ENCODE data around the gene SCD.

Gene SCD

GRCh38 chr10:100340948-100341847 lies 5.8 kb upstream of the SCD start:
- DNase-seq = no peak

DNA sequence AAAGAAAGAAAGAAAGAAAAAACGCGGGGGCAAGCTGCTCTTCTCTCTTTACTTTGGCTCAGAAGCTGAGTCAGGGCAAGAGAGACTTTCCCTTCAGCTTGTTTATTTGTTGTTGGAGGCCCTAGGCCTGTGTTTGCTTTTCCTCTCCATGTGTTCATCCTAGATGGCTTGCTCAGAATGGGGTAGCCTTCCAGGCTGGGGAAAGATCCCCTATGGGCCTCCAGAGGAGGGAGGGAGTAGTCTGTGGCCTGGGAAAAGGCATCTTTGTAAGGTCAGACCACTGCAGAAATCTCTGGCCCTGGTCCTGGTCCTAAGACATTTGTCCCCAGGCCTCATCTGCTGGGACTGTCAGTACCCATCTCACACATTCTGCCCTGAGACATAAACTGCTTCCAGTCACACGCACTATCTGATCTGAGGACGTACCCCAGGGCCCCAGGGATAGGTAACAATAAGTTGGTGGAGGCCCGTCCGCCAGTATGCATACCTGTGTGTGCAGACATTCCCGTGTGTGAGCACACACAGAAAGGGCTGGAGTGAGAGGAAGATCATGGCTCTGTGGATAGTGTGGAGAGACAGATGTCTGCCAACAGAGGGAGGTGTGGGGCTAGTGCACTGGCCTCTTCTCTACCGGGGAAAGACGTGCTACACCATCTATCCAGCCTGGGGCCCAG lies 4.9 kb upstream of the SCD start:
- DNase-seq = peak; percentile 63

DNA sequence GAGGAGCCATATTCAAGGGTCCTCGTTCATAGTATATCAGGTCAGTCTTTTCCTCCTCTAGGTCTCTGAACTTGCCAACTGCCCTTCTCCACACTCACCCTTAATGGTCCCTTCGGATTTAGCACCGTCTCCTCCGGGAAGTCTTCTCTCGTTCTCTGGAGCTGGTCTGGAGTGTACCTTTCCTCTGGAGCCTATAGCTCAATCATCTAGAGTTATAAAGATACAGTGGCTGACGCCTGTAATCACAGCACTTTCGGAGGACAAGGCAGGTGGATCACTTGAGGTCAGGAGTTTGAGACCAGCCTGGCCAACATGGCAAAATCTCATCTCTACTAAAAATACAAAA lies 4.4 kb upstream of the SCD start:
- no peak for DNase-seq

DNA sequence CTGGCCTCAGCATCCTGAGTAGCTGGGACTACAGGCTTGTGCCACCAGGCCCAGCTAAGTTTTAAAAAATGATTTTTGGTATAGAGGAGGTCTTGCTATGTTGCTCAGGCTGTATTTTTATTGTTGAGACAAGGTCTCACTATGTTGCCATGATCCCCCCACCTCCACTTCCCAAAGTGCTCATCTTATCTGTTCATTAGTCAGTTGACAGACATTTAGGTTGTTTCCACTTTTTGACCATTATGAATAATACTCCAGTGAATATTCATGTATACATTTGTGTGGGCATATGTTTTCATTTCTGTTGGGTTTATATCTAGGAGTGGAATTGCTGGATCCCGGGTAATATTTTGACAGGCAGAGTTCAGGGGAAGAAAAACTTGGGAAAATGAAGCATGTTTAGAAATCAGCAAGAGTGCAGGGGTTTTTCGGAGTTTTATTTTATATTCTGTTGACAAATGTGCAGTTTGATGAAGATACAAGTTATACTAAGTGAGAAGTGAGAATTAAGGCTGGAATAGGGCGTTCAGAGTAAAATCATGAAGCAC lies 2.7 kb upstream of the SCD start:
- no peak for DNase-seq

GRCh38 chr10:100345570-100346330 lies 1.3 kb upstream of the SCD start:
- no peak for DNase-seq

DNA sequence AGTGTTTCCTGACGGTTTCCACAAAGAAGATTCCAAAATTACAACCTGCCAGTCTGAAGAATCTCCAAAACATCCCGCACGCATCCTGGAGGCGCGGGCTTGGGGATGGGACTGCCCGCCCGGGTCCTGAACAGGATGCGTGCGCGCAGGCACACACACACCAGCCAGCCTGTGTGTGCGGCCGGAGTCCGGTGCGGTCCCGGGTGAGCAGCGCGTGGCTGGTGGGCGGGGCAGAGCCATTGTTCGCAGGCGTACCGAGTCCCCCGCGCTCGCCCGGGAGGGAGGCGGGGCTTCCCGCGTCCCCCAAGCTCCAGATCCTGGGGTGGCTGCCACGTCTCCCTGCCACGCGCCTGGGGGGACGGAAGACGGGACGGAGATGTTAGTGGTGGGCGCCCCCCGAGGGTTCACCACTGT lies 675 bp upstream of the SCD start:
- peak; percentile 72 for DNase-seq

- DNase-seq = no peak
Observed at GRCh38 chr10:100347568-100348195, 649 bp downstream of the SCD start.

DNA sequence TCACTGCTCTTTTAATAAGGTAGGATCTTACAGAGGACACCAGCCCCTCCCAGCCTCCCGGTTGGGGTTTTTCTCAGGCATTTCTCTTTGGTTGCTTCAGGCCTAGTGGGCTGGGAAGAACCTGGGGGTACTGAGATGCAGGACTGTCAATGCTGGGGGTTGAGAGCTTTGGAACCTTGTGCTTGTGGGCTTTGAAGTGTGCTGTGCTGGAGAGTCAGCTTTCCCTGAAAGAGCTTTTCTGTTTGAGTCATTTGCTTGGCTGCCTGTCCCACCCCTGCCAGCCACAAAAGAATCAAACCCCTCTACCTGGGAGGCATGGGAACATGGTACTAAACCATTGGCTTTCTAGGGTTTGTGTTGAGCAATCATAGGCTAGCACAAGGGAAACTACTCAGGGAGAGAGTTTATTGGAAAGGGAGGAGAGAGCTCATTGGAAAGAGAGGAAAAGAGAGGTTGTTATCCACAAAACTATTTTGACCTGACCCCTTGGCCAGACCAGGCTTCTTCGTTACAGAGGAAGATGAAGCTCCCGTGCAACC lies 1.4 kb downstream of the SCD start:
- DNase-seq = no peak

DNA sequence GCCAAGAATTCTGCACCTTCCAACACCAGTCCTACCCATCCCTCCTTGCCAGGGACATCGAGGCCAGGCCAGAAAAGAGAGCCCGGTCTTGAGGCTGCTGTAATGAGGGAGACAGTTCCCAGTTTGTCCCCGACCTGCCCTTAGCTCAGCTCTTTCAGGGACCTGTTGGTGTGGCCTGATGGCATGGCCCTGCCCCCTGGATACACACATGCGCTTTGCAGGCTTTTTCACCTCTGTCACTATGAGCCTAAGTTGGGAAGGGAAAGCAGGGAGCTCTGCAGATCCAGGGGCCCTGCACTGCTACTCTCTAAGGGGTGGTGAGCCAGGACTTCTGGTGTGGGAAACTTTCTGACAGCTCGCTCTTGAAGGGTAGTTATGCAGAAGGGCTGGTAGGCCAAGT lies 2.1 kb downstream of the SCD start:
- no peak for DNase-seq

- DNase-seq = no peak
Observed at GRCh38 chr10:100349672-100350071, 2.6 kb downstream of the SCD start.

DNA sequence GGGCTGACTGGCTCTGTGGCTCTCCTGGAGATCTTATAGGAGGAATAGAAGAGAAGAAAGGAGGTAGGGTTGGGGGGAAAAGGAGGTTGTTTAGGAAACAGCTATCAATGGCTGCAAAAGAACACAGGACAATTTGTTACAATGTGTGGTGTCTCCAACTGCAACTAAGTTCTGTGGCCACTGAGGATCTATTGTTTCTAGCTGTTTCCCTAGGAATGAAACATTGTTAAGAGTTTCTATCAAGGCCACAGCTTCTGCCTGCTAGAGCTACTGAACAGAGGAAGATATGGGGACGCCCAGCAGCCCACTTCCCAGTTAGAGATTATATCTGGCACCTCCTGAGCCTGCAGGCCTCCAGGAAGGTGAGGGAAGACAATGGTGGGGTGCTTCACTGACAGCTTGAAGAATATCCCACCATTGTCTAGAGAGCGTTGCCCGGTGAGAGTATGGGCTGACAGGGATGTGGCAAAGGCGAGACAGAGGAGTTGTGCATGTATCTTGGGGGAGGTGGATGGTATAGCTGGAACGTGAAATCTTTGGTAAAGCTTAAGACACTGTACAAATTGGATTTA lies 4.0 kb downstream of the SCD start:
- no peak for DNase-seq

DNA sequence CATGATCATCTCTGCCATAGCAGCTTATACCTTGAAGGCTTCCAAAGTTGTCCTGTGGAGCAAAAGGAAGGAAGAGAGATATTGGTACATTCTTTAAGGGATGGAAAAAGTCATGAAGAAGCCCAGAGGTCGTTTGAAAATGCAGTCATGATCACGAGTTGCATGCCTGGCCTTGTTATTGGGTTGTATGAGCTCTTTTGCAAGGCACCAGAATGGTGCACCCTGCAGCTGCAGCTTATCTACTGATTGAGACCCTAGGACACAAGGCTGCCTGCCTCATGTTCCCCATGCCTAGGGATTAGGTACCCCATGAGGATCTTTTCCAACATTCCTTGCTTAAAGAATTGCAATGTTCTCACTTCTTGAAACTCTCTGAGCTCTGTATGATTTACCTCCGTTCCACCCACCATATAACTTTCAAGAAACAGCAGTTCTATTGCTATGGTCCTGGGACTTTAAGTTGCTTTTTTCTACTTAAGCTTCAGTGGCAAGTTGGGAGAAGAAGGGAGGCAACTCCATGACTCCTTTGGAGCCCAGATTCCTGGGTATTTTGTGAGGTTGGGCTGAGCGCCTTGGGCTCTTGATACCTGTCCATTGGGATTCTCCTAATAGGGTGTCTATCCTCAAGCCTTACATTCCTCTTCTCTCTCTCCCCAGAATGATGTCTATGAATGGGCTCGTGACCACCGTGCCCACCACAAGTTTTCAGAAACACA lies 6.9 kb downstream of the SCD start:
- DNase-seq = no peak

- DNase-seq = no peak
Observed at GRCh38 chr10:100355086-100355485, 8.1 kb downstream of the SCD start.

DNA sequence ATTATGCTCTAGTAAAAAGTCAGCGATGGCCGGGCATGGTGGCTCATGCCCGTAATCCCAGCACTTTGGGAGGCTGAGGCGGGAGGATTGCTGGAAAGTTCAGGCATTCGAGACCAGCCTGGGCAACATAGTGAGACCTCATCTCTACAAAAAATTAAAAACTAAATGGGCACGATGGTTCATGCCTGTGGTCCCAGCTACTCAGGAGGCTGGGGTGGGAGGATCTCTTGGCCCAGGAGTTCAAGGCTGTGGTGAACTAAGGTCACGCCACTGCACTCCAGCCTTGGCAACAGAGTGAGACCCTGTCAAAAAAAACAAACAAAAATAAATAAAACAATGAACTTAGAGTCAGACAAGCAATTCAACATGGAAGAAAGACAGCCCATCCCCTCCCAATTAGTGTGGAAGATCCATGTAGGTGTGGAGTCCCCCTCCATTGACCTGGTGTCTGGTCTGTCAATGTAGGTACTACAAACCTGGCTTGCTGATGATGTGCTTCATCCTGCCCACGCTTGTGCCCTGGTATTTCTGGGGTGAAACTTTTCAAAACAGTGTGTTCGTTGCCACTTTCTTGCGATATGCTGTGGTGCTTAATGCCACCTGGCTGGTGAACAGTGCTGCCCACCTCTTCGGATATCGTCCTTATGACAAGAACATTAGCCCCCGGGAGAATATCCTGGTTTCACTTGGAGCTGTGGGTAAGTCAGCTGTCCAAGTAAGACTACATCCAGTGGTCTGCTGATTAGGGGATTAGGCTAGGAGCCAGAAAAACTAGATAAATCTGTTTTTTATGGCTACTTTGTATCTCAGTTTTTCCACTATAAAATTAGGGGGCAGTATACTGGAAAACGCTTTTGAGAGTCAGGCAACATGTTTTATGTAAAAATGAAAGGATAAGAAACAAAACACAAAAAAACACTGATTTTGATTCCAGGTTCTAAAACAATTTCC lies 9.3 kb downstream of the SCD start:
- DNase-seq = no peak

DNA sequence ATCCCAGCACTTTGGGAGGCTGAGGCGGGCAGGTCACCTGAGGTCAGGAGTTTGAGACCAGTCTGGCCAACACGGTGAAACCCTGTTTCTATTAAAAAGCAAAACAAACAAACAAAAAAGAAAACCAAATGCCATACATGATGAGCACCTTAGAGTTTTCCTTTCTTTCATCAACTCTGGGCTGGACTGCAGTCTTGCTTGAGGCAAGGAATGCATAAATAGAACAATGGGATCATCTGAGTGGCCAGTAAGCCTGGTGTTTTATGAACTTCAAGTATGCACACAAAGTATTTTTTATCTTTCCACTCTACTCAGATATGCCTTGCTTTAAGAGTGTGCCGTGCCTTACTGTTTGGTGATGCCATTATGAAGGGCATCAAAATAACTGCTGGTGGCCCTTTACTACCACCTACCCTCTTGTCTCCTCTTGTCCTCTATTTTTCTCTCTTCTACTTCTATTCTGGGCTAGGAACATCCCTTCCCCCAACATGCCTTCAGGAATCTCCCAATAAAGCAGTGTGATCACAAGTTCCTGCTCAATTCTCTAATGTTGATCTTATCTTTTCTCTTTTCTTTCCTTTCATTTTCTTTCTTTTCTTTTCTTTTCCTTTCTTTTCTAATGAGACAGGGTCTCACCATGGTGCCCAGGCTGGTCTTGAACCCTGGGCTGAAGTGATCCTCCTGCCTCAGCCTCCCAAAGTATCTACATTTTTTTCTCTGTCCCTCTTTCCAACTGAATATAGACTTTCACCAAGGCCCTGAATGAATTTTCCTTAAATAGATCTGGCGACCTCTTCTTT lies 10.2 kb downstream of the SCD start:
- no peak for DNase-seq

DNA sequence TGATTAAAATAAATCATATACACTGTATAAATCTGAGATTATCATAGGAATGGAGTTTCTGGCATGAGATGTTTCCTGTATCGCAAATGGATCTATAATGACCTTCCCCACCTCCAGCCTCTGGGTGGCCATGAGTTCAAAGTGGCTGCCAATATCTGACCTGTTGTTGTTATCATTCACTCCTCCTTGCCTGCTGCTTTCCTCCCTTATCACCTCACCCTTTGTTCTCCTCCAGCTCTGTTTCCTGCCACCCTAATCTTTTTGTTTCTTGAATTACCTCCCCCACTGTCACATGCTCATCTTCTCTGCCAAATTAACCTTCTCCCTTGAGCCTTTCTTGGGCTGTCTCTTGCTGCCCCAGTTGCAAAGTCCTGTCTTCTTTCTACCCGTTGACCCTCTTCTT lies 12.0 kb downstream of the SCD start:
- no peak for DNase-seq

- no peak for DNase-seq
Observed at GRCh38 chr10:100359529-100360150, 12.6 kb downstream of the SCD start.

- DNase-seq = no peak
Observed at GRCh38 chr10:100360234-100360633, 13.2 kb downstream of the SCD start.
